Measurements from ENCODE around the gene CAPN1. TPM values are rescaled to one million over a fixed set of nuclear protein-coding genes. Genes with fewer than 3 reads are reported as not detected.
A peak's percentile ranks its signal among the peaks of the same experiment; 100 is the strongest.

CAPN1 gene
- total and polyA plus RNA-seq, 11 donors: 67.8 to 139 (median 86.1) TPM

- intact Hi-C loops (cut with DNase I): no loop called here
- no peaks in the 10 kb centered on the region for H3K4me1 ChIP-seq
- 94 to 96% (median 96%) methylated on average over 2 of the region's 2 CpGs for WGBS, 4 donors
- no peak for ATAC-seq
- H3K36me3 ChIP-seq: peaks cover 0 to 98% (median 83%) of the 10 kb centered on the region in 9 donors
- no peak for DNase-seq
- TF ChIP-seq POLR2A (IDR thresholded peaks at IDR 0.05) (no peak), CTCF (IDR thresholded peaks at IDR 0.05) (no peak)
- H3K9me3 ChIP-seq: no peaks in the 10 kb centered on the region
- no peaks in the 10 kb centered on the region for H3K27me3 ChIP-seq
- H3K27ac ChIP-seq: no peak overlapping the region
- no peak overlapping the region for H3K4me3 ChIP-seq
These were observed 12.8 kb downstream of the CAPN1 start for GRCh38 chr11:65194564-65194963.

- WGBS, 4 donors: 93 to 94% (median 94%) methylated on average over 15 of the region's 15 CpGs
- ATAC-seq (peak in 1 of 4 donors; percentile 14), DNase-seq (peak in 1 of 5 donors; percentile 4)
These were observed 22.4 kb downstream of the CAPN1 start for GRCh38 chr11:65204143-65204542.

GRCh38 chr11:65204646-65205601 lies 23.2 kb downstream of the CAPN1 start:
- Histone ChIP-seq H3K4me3 (no peak overlapping the region), H3K27me3 (no peaks in the 10 kb centered on the region), H3K4me1 (no peaks in the 10 kb centered on the region), H3K9me3 (no peaks in the 10 kb centered on the region), H3K36me3 (peaks cover 0 to 95% (median 87%) of the 10 kb centered on the region in 9 donors), H3K27ac (no peak overlapping the region)
- intact Hi-C loops (cut with DNase I): loop anchor here in 2 of 10 donors (5.0 to 10.0 kb wide), 2 partner anchors 47 to 50 kb away; no protein-coding TSS in a partner anchor
- DNase-seq: peak in 1 of 5 donors; percentile 19
- WGBS, 4 donors: 61 to 78% (median 66%) methylated on average over 10 to 38 of the region's 38 CpGs
- ATAC-seq: peak in 3 of 4 donors; percentile 42 to 62 (median 45)
- TF ChIP-seq POLR2A (IDR thresholded peaks at IDR 0.05) (no peak), CTCF (IDR thresholded peaks at IDR 0.05) (peak; percentile 68 to 96 (median 80))

More at GRCh38 chr11:65204143-65204542, 22.4 kb downstream of the CAPN1 start:
- peaks cover 0 to 95% (median 86%) of the 10 kb centered on the region in 9 donors for H3K36me3 ChIP-seq
- intact Hi-C loops (cut with DNase I): loop anchor here in 1 of 10 donors (10.0 kb wide), 1 partner anchor 51 kb away; no protein-coding TSS in a partner anchor
- no peak overlapping the region for H3K4me3 ChIP-seq
- no peaks in the 10 kb centered on the region for H3K9me3 ChIP-seq
- no peaks in the 10 kb centered on the region for H3K4me1 ChIP-seq
- H3K27me3 ChIP-seq: no peaks in the 10 kb centered on the region
- no peak for TF ChIP-seq POLR2A (IDR thresholded peaks at IDR 0.05)
- no peak for TF ChIP-seq CTCF (IDR thresholded peaks at IDR 0.05)
- H3K27ac ChIP-seq: no peak overlapping the region

GRCh38 chr11:65205602-65205967 lies 23.9 kb downstream of the CAPN1 start:
- no peak overlapping the region for H3K27ac ChIP-seq
- TF ChIP-seq CTCF (IDR thresholded peaks at IDR 0.05) (no peak), POLR2A (IDR thresholded peaks at IDR 0.05) (no peak)
- no peak overlapping the region for H3K4me3 ChIP-seq
- no peak for ATAC-seq
- H3K4me1 ChIP-seq: no peaks in the 10 kb centered on the region
- no peaks in the 10 kb centered on the region for H3K9me3 ChIP-seq
- peaks cover 0 to 95% (median 88%) of the 10 kb centered on the region in 9 donors for H3K36me3 ChIP-seq
- DNase-seq: no peak
- intact Hi-C loops (cut with DNase I): loop anchor here in 2 of 10 donors (5.0 to 10.0 kb wide), 2 partner anchors 47 to 49 kb away; no protein-coding TSS in a partner anchor
- WGBS, 4 donors: 69 to 78% (median 73%) methylated on average over 2 to 3 of the region's 3 CpGs
- H3K27me3 ChIP-seq: no peaks in the 10 kb centered on the region

All from heart left ventricle (tissue), 16 donors.